Measurements from ENCODE around the gene MUC5B.
"Not testable (repeated sequence)": the region's sequence is repeated elsewhere in the genome, so short reads cannot be mapped to it uniquely, and the experiment has no call there.

DNA sequence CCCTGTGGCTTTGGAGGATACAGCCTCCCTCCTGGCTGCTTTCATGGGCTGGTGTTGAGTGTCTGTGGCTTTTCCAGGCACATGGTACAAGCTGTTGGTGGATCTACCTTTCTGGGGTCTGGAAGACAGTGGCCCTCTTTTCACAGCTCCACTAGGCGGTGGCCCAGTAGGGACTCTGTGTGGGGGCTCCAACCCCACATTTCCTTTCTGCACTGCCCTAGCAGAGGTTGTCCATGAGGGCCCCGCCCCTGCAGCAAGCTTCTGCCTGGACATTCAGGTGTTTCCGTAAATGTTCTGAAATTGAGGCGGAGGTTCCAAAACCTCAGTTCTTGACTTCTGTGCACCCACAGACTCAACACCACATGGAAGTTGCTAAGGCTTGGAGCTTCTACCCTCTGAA lies 42.6 kb downstream of the MUC5B start:
- TF ChIP-seq, protein P1, sequence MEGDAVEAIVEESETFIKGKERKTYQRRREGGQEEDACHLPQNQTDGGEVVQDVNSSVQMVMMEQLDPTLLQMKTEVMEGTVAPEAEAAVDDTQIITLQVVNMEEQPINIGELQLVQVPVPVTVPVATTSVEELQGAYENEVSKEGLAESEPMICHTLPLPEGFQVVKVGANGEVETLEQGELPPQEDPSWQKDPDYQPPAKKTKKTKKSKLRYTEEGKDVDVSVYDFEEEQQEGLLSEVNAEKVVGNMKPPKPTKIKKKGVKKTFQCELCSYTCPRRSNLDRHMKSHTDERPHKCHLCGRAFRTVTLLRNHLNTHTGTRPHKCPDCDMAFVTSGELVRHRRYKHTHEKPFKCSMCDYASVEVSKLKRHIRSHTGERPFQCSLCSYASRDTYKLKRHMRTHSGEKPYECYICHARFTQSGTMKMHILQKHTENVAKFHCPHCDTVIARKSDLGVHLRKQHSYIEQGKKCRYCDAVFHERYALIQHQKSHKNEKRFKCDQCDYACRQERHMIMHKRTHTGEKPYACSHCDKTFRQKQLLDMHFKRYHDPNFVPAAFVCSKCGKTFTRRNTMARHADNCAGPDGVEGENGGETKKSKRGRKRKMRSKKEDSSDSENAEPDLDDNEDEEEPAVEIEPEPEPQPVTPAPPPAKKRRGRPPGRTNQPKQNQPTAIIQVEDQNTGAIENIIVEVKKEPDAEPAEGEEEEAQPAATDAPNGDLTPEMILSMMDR (IDR thresholded peaks at IDR 0.05): not testable (repeated sequence)
- not testable (repeated sequence) for TF ChIP-seq POLR2AphosphoS5, POLR2A (IDR thresholded peaks at IDR 0.05)
